ENCODE results near the gene CD99.

DNA sequence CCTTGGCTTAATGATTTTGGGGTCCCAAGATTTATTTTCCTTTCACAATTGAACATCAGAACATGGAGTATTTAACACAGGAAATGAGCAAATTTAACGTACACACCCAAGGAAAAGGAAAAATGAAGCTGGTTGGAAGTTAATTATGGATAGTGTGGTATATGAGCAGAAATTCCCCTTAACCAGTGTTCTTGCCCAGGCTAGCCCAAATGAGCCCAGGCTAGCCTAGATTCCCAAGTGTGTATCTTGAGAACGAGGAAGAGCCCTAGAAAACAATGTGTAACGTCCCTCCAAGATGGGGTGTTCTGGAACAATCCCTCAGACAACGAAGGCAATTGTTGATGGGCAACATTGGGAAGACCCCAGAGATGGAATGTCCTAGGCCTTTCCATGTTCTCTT lies 94.4 kb downstream of the CD99 start:
- TF ChIP-seq, protein P1, sequence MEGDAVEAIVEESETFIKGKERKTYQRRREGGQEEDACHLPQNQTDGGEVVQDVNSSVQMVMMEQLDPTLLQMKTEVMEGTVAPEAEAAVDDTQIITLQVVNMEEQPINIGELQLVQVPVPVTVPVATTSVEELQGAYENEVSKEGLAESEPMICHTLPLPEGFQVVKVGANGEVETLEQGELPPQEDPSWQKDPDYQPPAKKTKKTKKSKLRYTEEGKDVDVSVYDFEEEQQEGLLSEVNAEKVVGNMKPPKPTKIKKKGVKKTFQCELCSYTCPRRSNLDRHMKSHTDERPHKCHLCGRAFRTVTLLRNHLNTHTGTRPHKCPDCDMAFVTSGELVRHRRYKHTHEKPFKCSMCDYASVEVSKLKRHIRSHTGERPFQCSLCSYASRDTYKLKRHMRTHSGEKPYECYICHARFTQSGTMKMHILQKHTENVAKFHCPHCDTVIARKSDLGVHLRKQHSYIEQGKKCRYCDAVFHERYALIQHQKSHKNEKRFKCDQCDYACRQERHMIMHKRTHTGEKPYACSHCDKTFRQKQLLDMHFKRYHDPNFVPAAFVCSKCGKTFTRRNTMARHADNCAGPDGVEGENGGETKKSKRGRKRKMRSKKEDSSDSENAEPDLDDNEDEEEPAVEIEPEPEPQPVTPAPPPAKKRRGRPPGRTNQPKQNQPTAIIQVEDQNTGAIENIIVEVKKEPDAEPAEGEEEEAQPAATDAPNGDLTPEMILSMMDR (conservative IDR thresholded peaks at IDR 0.05; ENCODE audit: low read length): no peak
- TF ChIP-seq EZH2phosphoT487 (IDR thresholded peaks at IDR 0.05; ENCODE audit: borderline replicate concordance): no peak
